OCI-LY7 (cell line): ENCODE measurements around the gene TMEM178B. TPM values are rescaled to one million over a fixed set of nuclear protein-coding genes. Genes with fewer than 3 reads are reported as not detected.

Source experiments
- BruUV-seq: library from RNA; stranded (reverse); fragments of 400-500 nt; replicated peaks from 2 replicates; lab custom pipeline; 2021; lab: Mats Ljungman, UMichigan
- CTCF ChIA-PET: fragments of 300-600 bp; sonication (Branson Sonifier 250); formaldehyde crosslinking; loops from one replicate; lab custom pipeline; 2022; ENCODE audit warnings: antibody characterized with exemption; ENCODE audit not compliant: unreplicated experiment; lab: Charles Lee
- POLR2A ChIA-PET: fragments of 300-600 bp; sonication (Branson Sonifier 250); formaldehyde crosslinking; loops from one replicate; lab custom pipeline; 2022; ENCODE audit warnings: antibody characterized with exemption; lab: Charles Lee
- DNase-seq: peaks from one replicate; pipeline ENCODE4 v3.0.0-alpha.2; 2015; ENCODE audit warnings: low spot score
- H2AFZ ChIP-seq: fragments of 200-600 bp; sonication (generic), shearing (Covaris generic); 2 replicates; pipeline ENCODE4 v1.6.1; 2014; ENCODE audit warnings: mild to moderate bottlenecking, antibody characterized with exemption, low read length, moderate library complexity
- H3K27ac ChIP-seq: fragments of 200-600 bp; sonication (generic); 2 replicates; pipeline ENCODE4 v1.5.1; 2014; ENCODE audit warnings: mixed run types, low read depth, mild to moderate bottlenecking, moderate library complexity, low read length, inconsistent platforms; ENCODE audit not compliant: poor library complexity, severe bottlenecking
- H3K36me3 ChIP-seq: fragments of 200-600 bp; sonication (generic); 2 replicates; pipeline ENCODE4 v1.6.1; 2014; ENCODE audit warnings: mild to moderate bottlenecking, antibody characterized with exemption, low read length, moderate library complexity, mixed read lengths; ENCODE audit not compliant: insufficient read depth
- H3K4me1 ChIP-seq: fragments of 200-600 bp; sonication (generic); 2 replicates; pipeline ENCODE4 v1.5.1; 2014; ENCODE audit warnings: mild to moderate bottlenecking, low read length; ENCODE audit not compliant: insufficient read depth, poor library complexity, severe bottlenecking
- H3K4me2 ChIP-seq: fragments of 200-600 bp; sonication (generic); 2 replicates; pipeline ENCODE4 v1.6.1; 2014; ENCODE audit warnings: mild to moderate bottlenecking, low read length
- H3K4me3 ChIP-seq: fragments of 200-600 bp; sonication (generic); 2 replicates; pipeline ENCODE4 v1.5.1; 2014; ENCODE audit warnings: mild to moderate bottlenecking, low read depth, low read length; ENCODE audit not compliant: poor library complexity, severe bottlenecking
- H3K79me2 ChIP-seq: fragments of 200-600 bp; sonication (generic); 2 replicates; pipeline ENCODE4 v1.6.1; 2016; ENCODE audit warnings: low read depth, mild to moderate bottlenecking, low read length, moderate library complexity, mixed read lengths; ENCODE audit not compliant: insufficient read depth
- H3K9me2 ChIP-seq: fragments of 200-600 bp; sonication (generic); 2 replicates; pipeline ENCODE4 v1.6.1; 2016; ENCODE audit warnings: mild to moderate bottlenecking, low read length, mixed read lengths; ENCODE audit not compliant: insufficient read depth
- H3K9me3 ChIP-seq: fragments of 200-600 bp; sonication (generic); 2 replicates; pipeline ENCODE4 v1.6.1; 2014; ENCODE audit warnings: mild to moderate bottlenecking, mixed run types, low read length, mixed read lengths
- H4K20me1 ChIP-seq: fragments of 200-600 bp; sonication (generic); 2 replicates; pipeline ENCODE4 v1.6.1; 2014; ENCODE audit warnings: mild to moderate bottlenecking, antibody characterized with exemption, low read length, moderate library complexity, mixed read lengths; ENCODE audit not compliant: insufficient read depth
- CTCF ChIP-seq: fragments of 200-600 bp; sonication (generic); conservative IDR thresholded peaks from 2 replicates; pipeline ENCODE4 v1.5.1; 2014; ENCODE audit warnings: mild to moderate bottlenecking, antibody characterized with exemption, low read length, moderate library complexity, mixed read lengths
- EZH2phosphoT487 ChIP-seq: fragments of 200-600 bp; sonication (generic); IDR thresholded peaks from 2 replicates; pipeline ENCODE4 v1.6.1; 2018; ENCODE audit warnings: low read depth, borderline replicate concordance, mild to moderate bottlenecking, mixed run types, antibody characterized with exemption, low read length, moderate library complexity, mixed read lengths
- intact Hi-C: fragments of 100-400 bp; cut with micrococcal nuclease; formaldehyde crosslinking; loops from one replicate; pipeline ENCODE4 v1.10.0; 2022; ENCODE audit not compliant: unreplicated experiment
- total RNA-seq, 2 experiments: library from RNA; depleted of rRNA in 1 of 2; stranded (reverse); fragments of >200 nt in 1 of 2; shearing (Covaris generic) in 1 of 2; gene quantifications; 2 replicates each; pipeline ENCODE4 v1.2.3, GENCODE V29; 2014 to 2022

The TMEM178B gene
- total RNA-seq, 2 experiments from 2014 or later, result not detected

GRCh38 chr7:141500608-141501007, 426.7 kb downstream of the TMEM178B start:
- Histone ChIP-seq H3K4me2 (no peak overlapping the region), H4K20me1 (no peaks in the 10 kb centered on the region), H3K36me3 (no peaks in the 10 kb centered on the region), H3K9me2 (no peaks in the 10 kb centered on the region), H3K4me3 (no peak overlapping the region), H3K9me3 (no peaks in the 10 kb centered on the region), H2AFZ (no peak overlapping the region), H3K27ac (no peak overlapping the region), H3K4me1 (no peaks in the 10 kb centered on the region), H3K79me2 (no peaks in the 10 kb centered on the region)
- DNase-seq, result no peak
- intact Hi-C loops, result no loop called here
- POLR2A ChIA-PET, result interaction anchor here (0.6 kb wide), 2 partner anchors 35 to 261 kb away, joined by 3 read pairs; no protein-coding TSS in a partner anchor
- BruUV-seq, result no TSS peak
- CTCF ChIA-PET, result no interaction called here
- no peak for TF ChIP-seq CTCF
- no peak for TF ChIP-seq EZH2phosphoT487

- TF ChIP-seq EZH2phosphoT487 (no peak), CTCF (no peak)
- no peak overlapping the region for H3K4me2 ChIP-seq
- ChIA-PET POLR2A (no interaction called here), CTCF (no interaction called here)
- H4K20me1 ChIP-seq, result no peaks in the 10 kb centered on the region
- H3K4me3 ChIP-seq, result no peak overlapping the region
- no peaks in the 10 kb centered on the region for H3K9me3 ChIP-seq
- H3K79me2 ChIP-seq, result no peaks in the 10 kb centered on the region
- no peaks in the 10 kb centered on the region for H3K36me3 ChIP-seq
- intact Hi-C loops, result no loop called here
- H3K9me2 ChIP-seq, result no peaks in the 10 kb centered on the region
- BruUV-seq, result no TSS peak
- no peak for DNase-seq
- no peak overlapping the region for H3K27ac ChIP-seq
- H2AFZ ChIP-seq, result no peak overlapping the region
- no peaks in the 10 kb centered on the region for H3K4me1 ChIP-seq
Measured at GRCh38 chr7:141501451-141501850, 427.6 kb downstream of the TMEM178B start.

- Histone ChIP-seq H3K79me2 (no peaks in the 10 kb centered on the region), H3K4me1 (no peaks in the 10 kb centered on the region), H3K9me3 (no peaks in the 10 kb centered on the region), H3K27ac (no peak overlapping the region), H3K4me2 (no peak overlapping the region), H2AFZ (no peak overlapping the region), H3K36me3 (no peaks in the 10 kb centered on the region), H4K20me1 (no peaks in the 10 kb centered on the region), H3K9me2 (no peaks in the 10 kb centered on the region), H3K4me3 (no peak overlapping the region)
- intact Hi-C loops, result no loop called here
- POLR2A ChIA-PET, result no interaction called here
- TF ChIP-seq EZH2phosphoT487 (no peak), CTCF (no peak)
- CTCF ChIA-PET, result no interaction called here
- no TSS peak for BruUV-seq
- no peak for DNase-seq
Measured at GRCh38 chr7:141511316-141511675, 437.4 kb downstream of the TMEM178B start.
